Uterus (tissue), 4 donors: Measurements from ENCODE around the gene OSBPL9. TPM values are rescaled to one million over a fixed set of nuclear protein-coding genes. Genes with fewer than 3 reads are reported as not detected.
"Not testable (repeated sequence)": the region's sequence is repeated elsewhere in the genome, so short reads cannot be mapped to it uniquely, and the experiment has no call there.

ENCODE experiments used
- DNase-seq, 2 donors: peaks; one replicate each; pipeline ENCODE4 v3.0.0-alpha.2; 2019 to 2020
- H3K27ac ChIP-seq, 2 donors: fragments of 200-600 bp; sonication (generic); 1 replicate in 1 of 2; 2 replicates in 1 of 2; pipeline ENCODE4 v1.5.1; 2016 to 2018
- H3K27me3 ChIP-seq, 2 donors: fragments of 200-600 bp; sonication (generic); one replicate each; pipeline ENCODE4 v1.5.1; 2018 to 2019; ENCODE audit warnings: control low read depth in 1 of 2
- H3K36me3 ChIP-seq, 2 donors: fragments of 200-600 bp; sonication (generic); one replicate each; pipeline ENCODE4 v1.5.1; 2019; ENCODE audit warnings: control low read depth in 1 of 2
- H3K4me1 ChIP-seq, 2 donors: fragments of 200-600 bp; sonication (generic); one replicate each; pipeline ENCODE4 v1.5.1; 2018 to 2019; ENCODE audit warnings: control low read depth in 1 of 2
- H3K4me3 ChIP-seq, 2 donors: fragments of 200-600 bp; sonication (generic); 1 replicate in 1 of 2; 2 replicates in 1 of 2; pipeline ENCODE4 v1.5.1; 2018 to 2019; ENCODE audit warnings: mild to moderate bottlenecking in 1 of 2
- H3K9me3 ChIP-seq, 2 donors: fragments of 200-600 bp; sonication (generic); one replicate each; pipeline ENCODE4 v1.5.1; 2019; ENCODE audit warnings: control low read depth in 1 of 2
- CTCF ChIP-seq, 4 experiments: fragments of 200-600 bp in 2 of 4; fragments of 450-650 bp in 2 of 4; sonication (generic) in 2 of 4; IDR thresholded peaks; one replicate each; pipeline ENCODE4 v1.5.1; 2016 to 2019; ENCODE audit warnings: antibody characterized with exemption in 4 of 4, mild to moderate bottlenecking in 2 of 4, moderate library complexity in 1 of 4
- POLR2A ChIP-seq, 2 donors: fragments of 450-650 bp; IDR thresholded peaks; one replicate each; pipeline ENCODE4 v1.6.1; 2016; ENCODE audit warnings: antibody characterized with exemption in 2 of 2, mild to moderate bottlenecking in 1 of 2, moderate library complexity in 1 of 2
- intact Hi-C: fragments of 100-400 bp; cut with DNase I; formaldehyde crosslinking; loops from one replicate; pipeline ENCODE4 v1.15.1; 2023; ENCODE audit warnings: low total_unique reads
- total RNA-seq, 4 donors: library from RNA; depleted of rRNA in 3 of 4; stranded (reverse); fragments of >200 nt in 3 of 4; gene quantifications; one replicate each; pipeline versions ENCODE4 v1.1.0 to v1.2.4, GENCODE V29; 2014 to 2023
- donor health status: DM: yes; HTN: yes; CAD: no.

Gene OSBPL9
- total RNA-seq, 4 donors from 2014 or later: 94.0 to 122 (median 108) TPM

- H3K36me3 ChIP-seq: no peaks in the 10 kb centered on the region
- intact Hi-C loops: no loop called here
- TF ChIP-seq CTCF (IDR thresholded peaks at IDR 0.05): no peak
- TF ChIP-seq POLR2A (IDR thresholded peaks at IDR 0.05): no peak
- peaks cover 3 to 5% of the 10 kb centered on the region in 2 donors for H3K4me1 ChIP-seq
- H3K27ac ChIP-seq: peak overlapping the region; percentile 44 to 80
- H3K27me3 ChIP-seq: no peaks in the 10 kb centered on the region
- H3K9me3 ChIP-seq: no peaks in the 10 kb centered on the region
- DNase-seq: no peak
- H3K4me3 ChIP-seq: no peak overlapping the region
These were observed 116.0 kb downstream of the OSBPL9 start for GRCh38 chr1:51732701-51733425.

- H3K27me3 ChIP-seq, DNase-seq, H3K36me3 ChIP-seq, H3K4me3 ChIP-seq, H3K9me3 ChIP-seq, intact Hi-C loops, H3K4me1 ChIP-seq: not testable (repeated sequence)
- H3K27ac ChIP-seq: peak overlapping the region; percentile 44 to 80
These were observed 116.5 kb downstream of the OSBPL9 start for GRCh38 chr1:51733426-51733774.

- intact Hi-C loops: no loop called here
- Histone ChIP-seq H3K27ac (peak overlapping the region; percentile 69 to 80), H3K36me3 (no peaks in the 10 kb centered on the region), H3K9me3 (no peaks in the 10 kb centered on the region), H3K4me1 (peaks cover 3 to 5% of the 10 kb centered on the region in 2 donors), H3K27me3 (no peaks in the 10 kb centered on the region), H3K4me3 (no peak overlapping the region)
- no peak for DNase-seq
- TF ChIP-seq POLR2A (IDR thresholded peaks at IDR 0.05) (no peak), CTCF (IDR thresholded peaks at IDR 0.05) (no peak)
These were observed 117.1 kb downstream of the OSBPL9 start for GRCh38 chr1:51733793-51734522.

- H3K27me3 ChIP-seq: no peaks in the 10 kb centered on the region
- H3K36me3 ChIP-seq: no peaks in the 10 kb centered on the region
- no peak overlapping the region for H3K4me3 ChIP-seq
- H3K4me1 ChIP-seq: peaks cover 3 to 5% of the 10 kb centered on the region in 2 donors
- intact Hi-C loops: no loop called here
- peak overlapping the region; percentile 69 to 80 for H3K27ac ChIP-seq
- TF ChIP-seq CTCF (IDR thresholded peaks at IDR 0.05): no peak
- TF ChIP-seq POLR2A (IDR thresholded peaks at IDR 0.05): no peak
- DNase-seq: no peak
- no peaks in the 10 kb centered on the region for H3K9me3 ChIP-seq
These were observed 118.2 kb downstream of the OSBPL9 start for GRCh38 chr1:51734896-51735745.

- TF ChIP-seq POLR2A (IDR thresholded peaks at IDR 0.05) (no peak), CTCF (IDR thresholded peaks at IDR 0.05) (no peak)
- no peak for DNase-seq
- Histone ChIP-seq H3K27me3 (no peaks in the 10 kb centered on the region), H3K4me1 (peaks cover 3 to 5% of the 10 kb centered on the region in 2 donors), H3K27ac (peak overlapping the region; percentile 69 to 80), H3K4me3 (no peak overlapping the region), H3K36me3 (no peaks in the 10 kb centered on the region), H3K9me3 (no peaks in the 10 kb centered on the region)
- intact Hi-C loops: no loop called here
These were observed 118.9 kb downstream of the OSBPL9 start for GRCh38 chr1:51735746-51736254.
